DOHH2 (cell line): ENCODE data around the gene SV2C.

Source experiments
- H3F3A ChIP-seq: fragments of 200-600 bp; sonication (generic), shearing (Covaris generic); 2 replicates; pipeline ENCODE4 v1.6.0; 2016; ENCODE audit warnings: antibody characterized with exemption, mild to moderate bottlenecking; ENCODE audit not compliant: control insufficient read depth, insufficient read depth
- H3K27ac ChIP-seq: fragments of 200-600 bp; sonication (generic); 2 replicates; pipeline ENCODE4 v1.5.1; 2014; ENCODE audit warnings: low read depth, mild to moderate bottlenecking, low read length, moderate library complexity
- H3K27me3 ChIP-seq: fragments of 200-600 bp; sonication (generic); 2 replicates; pipeline ENCODE4 v1.6.1; 2014; ENCODE audit warnings: mild to moderate bottlenecking, low read length, mixed read lengths; ENCODE audit not compliant: control insufficient read depth
- H3K36me3 ChIP-seq: fragments of 200-600 bp; sonication (generic); 2 replicates; pipeline ENCODE4 v1.6.1; 2014; ENCODE audit warnings: mild to moderate bottlenecking, low read length, moderate library complexity, mixed read lengths; ENCODE audit not compliant: control insufficient read depth
- H3K4me1 ChIP-seq: fragments of 200-600 bp; sonication (generic); 2 replicates; pipeline ENCODE4 v1.6.1; 2014; ENCODE audit warnings: mild to moderate bottlenecking, low read length, mixed read lengths; ENCODE audit not compliant: control insufficient read depth
- H3K4me2 ChIP-seq: fragments of 200-600 bp; sonication (generic); 2 replicates; pipeline ENCODE4 v1.6.0; 2014; ENCODE audit warnings: mild to moderate bottlenecking, low read length, moderate library complexity
- H3K4me3 ChIP-seq: fragments of 200-600 bp; sonication (generic); 2 replicates; pipeline ENCODE4 v1.5.1; 2014; ENCODE audit warnings: mild to moderate bottlenecking, low read length, mixed read lengths
- H3K79me2 ChIP-seq: fragments of 200-600 bp; sonication (generic); 2 replicates; pipeline ENCODE4 v1.6.1; 2014; ENCODE audit warnings: mild to moderate bottlenecking, low read length, mixed read lengths; ENCODE audit not compliant: control insufficient read depth
- H3K9me2 ChIP-seq: fragments of 200-600 bp; sonication (generic); replicated peaks from 2 replicates; pipeline ENCODE4 v1.6.1; 2014; ENCODE audit warnings: mild to moderate bottlenecking, low read length, mixed read lengths; ENCODE audit not compliant: control insufficient read depth
- H3K9me3 ChIP-seq: fragments of 200-600 bp; sonication (generic); 2 replicates; pipeline ENCODE4 v1.6.1; 2014; ENCODE audit warnings: antibody characterized with exemption, low read length, mixed read lengths; ENCODE audit not compliant: control insufficient read depth, insufficient read depth
- H4K20me1 ChIP-seq: fragments of 200-600 bp; sonication (generic); 2 replicates; pipeline ENCODE4 v1.6.0; 2014; ENCODE audit warnings: low read depth, mild to moderate bottlenecking, antibody characterized with exemption, low read length, moderate library complexity; ENCODE audit not compliant: control insufficient read depth, insufficient read depth
- CTCF ChIP-seq: fragments of 200-600 bp; sonication (generic); IDR thresholded peaks from one replicate; pipeline ENCODE4 v1.5.1; 2014; ENCODE audit warnings: antibody characterized with exemption, mild to moderate bottlenecking, low read depth, low read length; ENCODE audit not compliant: poor library complexity, severe bottlenecking
- EZH2phosphoT487 ChIP-seq: fragments of 200-600 bp; sonication (generic); IDR thresholded peaks from 2 replicates; pipeline ENCODE4 v1.6.1; 2017; ENCODE audit warnings: borderline replicate concordance, mild to moderate bottlenecking, antibody characterized with exemption, low read length, moderate library complexity, mixed read lengths

Gene SV2C

GRCh38 chr5:76245590-76245989, 162.4 kb downstream of the SV2C start:
- Histone ChIP-seq H3K36me3 (no peaks in the 10 kb centered on the region), H3K4me1 (no peaks in the 10 kb centered on the region), H3K27ac (no peak overlapping the region), H3K9me3 (no peaks in the 10 kb centered on the region), H4K20me1 (no peaks in the 10 kb centered on the region), H3K9me2 (no peaks in the 10 kb centered on the region), H3K79me2 (no peaks in the 10 kb centered on the region), H3F3A (no peaks in the 10 kb centered on the region), H3K4me2 (no peak overlapping the region), H3K4me3 (no peak overlapping the region), H3K27me3 (no peaks in the 10 kb centered on the region)
- TF ChIP-seq EZH2phosphoT487 (no peak), CTCF (no peak)

- Histone ChIP-seq H3K79me2 (no peaks in the 10 kb centered on the region), H3K4me1 (no peaks in the 10 kb centered on the region), H3K27me3 (0 out of 2 replicates have a peak, but pooled peaks cover 4% of the 10 kb centered on the region), H3K36me3 (no peaks in the 10 kb centered on the region), H3K4me2 (no peak overlapping the region), H3F3A (no peaks in the 10 kb centered on the region), H3K27ac (no peak overlapping the region), H3K4me3 (no peak overlapping the region), H3K9me3 (no peaks in the 10 kb centered on the region), H4K20me1 (no peaks in the 10 kb centered on the region), H3K9me2 (no peaks in the 10 kb centered on the region)
- TF ChIP-seq CTCF (no peak), EZH2phosphoT487 (no peak)
Observed at GRCh38 chr5:76249621-76250020, 166.4 kb downstream of the SV2C start.

GRCh38 chr5:76250463-76250862, 167.3 kb downstream of the SV2C start:
- no peaks in the 10 kb centered on the region for H3K79me2 ChIP-seq
- TF ChIP-seq EZH2phosphoT487: no peak
- TF ChIP-seq CTCF: no peak
- H3K27me3 ChIP-seq: peaks cover 9% of the 10 kb centered on the region
- H3K9me3 ChIP-seq: no peaks in the 10 kb centered on the region
- no peak overlapping the region for H3K27ac ChIP-seq
- H3K4me3 ChIP-seq: no peak overlapping the region
- H3K36me3 ChIP-seq: no peaks in the 10 kb centered on the region
- no peaks in the 10 kb centered on the region for H3F3A ChIP-seq
- H4K20me1 ChIP-seq: no peaks in the 10 kb centered on the region
- H3K4me2 ChIP-seq: no peak overlapping the region
- H3K4me1 ChIP-seq: no peaks in the 10 kb centered on the region
- H3K9me2 ChIP-seq: no peaks in the 10 kb centered on the region

GRCh38 chr5:76251656-76252055, 168.5 kb downstream of the SV2C start:
- Histone ChIP-seq H4K20me1 (no peaks in the 10 kb centered on the region), H3F3A (no peaks in the 10 kb centered on the region), H3K4me2 (no peak overlapping the region), H3K27ac (no peak overlapping the region), H3K9me3 (no peaks in the 10 kb centered on the region), H3K27me3 (peaks cover 15% of the 10 kb centered on the region), H3K79me2 (no peaks in the 10 kb centered on the region), H3K4me1 (peaks cover 3% of the 10 kb centered on the region), H3K9me2 (no peaks in the 10 kb centered on the region), H3K36me3 (no peaks in the 10 kb centered on the region), H3K4me3 (no peak overlapping the region)
- TF ChIP-seq CTCF (no peak), EZH2phosphoT487 (no peak)
